GM12878 (cell line): ENCODE results near the gene SCNN1G. TPM values are rescaled to one million over a fixed set of nuclear protein-coding genes. Genes with fewer than 3 reads are reported as not detected.

Experiments
- HCFC1 ChIP-seq: fragments of 150-350 bp; IDR thresholded peaks from 2 replicates; pipeline ENCODE4 v1.6.1; 2014; ENCODE audit warnings: low read length
- KLF5 ChIP-seq: fragments of 450-650 bp; IDR thresholded peaks from 2 replicates; pipeline ENCODE4 v1.6.1; 2014; ENCODE audit warnings: mild to moderate bottlenecking; ENCODE audit not compliant: partially characterized antibody
- MTA3 ChIP-seq: IDR thresholded peaks from 2 replicates; pipeline ENCODE4 v1.6.1; 2012; ENCODE audit warnings: low read length, inconsistent platforms, borderline replicate concordance
- POLR2A ChIP-seq: IDR thresholded peaks from 2 replicates; pipeline ENCODE4 v1.6.1; 2011; ENCODE audit warnings: low read depth, mild to moderate bottlenecking, low read length
- RB1 ChIP-seq: fragments of 450-650 bp; formaldehyde crosslinking; IDR thresholded peaks from 2 replicates; pipeline ENCODE4 v1.6.1; 2017; ENCODE audit warnings: mild to moderate bottlenecking, borderline replicate concordance
- RELA ChIP-seq: fragments of 450-650 bp; IDR thresholded peaks from 2 replicates; pipeline ENCODE4 v1.8.0; 2014; ENCODE audit warnings: borderline replicate concordance; ENCODE audit not compliant: partially characterized antibody
- ZBED1 ChIP-seq: IDR thresholded peaks from 2 replicates; pipeline ENCODE4 v1.6.1; 2016; ENCODE audit warnings: borderline replicate concordance
- ZNF24 ChIP-seq: fragments of 450-650 bp; IDR thresholded peaks from 2 replicates; pipeline ENCODE4 v1.6.1; 2017; ENCODE audit warnings: antibody characterized with exemption, mild to moderate bottlenecking
- polyA plus RNA-seq, 11 experiments: library from polyadenylated mRNA; depleted of rRNA in 4 of 11; unstranded in 6 of 11; stranded (reverse) in 5 of 11; fragments of >200 nt; fragmentation: Nextera tagmentation in 4 of 11; fragmentation: Illumina TruSeq in 1 of 11; extraction: Ambion mirVana in 4 of 11; extraction: Trizol in 1 of 11; gene quantifications; 1 replicate in 1 of 11; 2 replicates in 10 of 11; pipeline versions ENCODE4 v1.2.1 to v1.2.3, GENCODE V29; 2011 to 2016; ENCODE audit warnings: inconsistent platforms in 2 of 11, missing spikeins in 2 of 11, low read depth in 1 of 11
- total RNA-seq, 4 experiments: library from RNA; depleted of rRNA in 3 of 4; stranded (reverse); fragments of >200 nt in 3 of 4; fragmentation: Illumina TruSeq in 1 of 4; extraction: Trizol in 1 of 4; gene quantifications; 2 replicates each; pipeline versions ENCODE4 v1.2.1 to v1.2.3, GENCODE V29; 2013 to 2021
- TF ChIP-seq, protein P1 (sequence below): IDR thresholded peaks from 2 replicates; pipeline ENCODE4 v1.6.1; 2012; ENCODE audit warnings: low read depth, low read length, improper control_type of control experiment
- TF ChIP-seq, protein P2 (sequence below): fragments of 450-650 bp; IDR thresholded peaks from 2 replicates; pipeline ENCODE4 v1.6.1; 2017; ENCODE audit warnings: mild to moderate bottlenecking, moderate library complexity
- TF ChIP-seq, protein P3 (sequence below): fragments of 450-650 bp; formaldehyde crosslinking; IDR thresholded peaks from 2 replicates; pipeline ENCODE4 v1.4.0; 2022; ENCODE audit warnings: mild to moderate bottlenecking, moderate library complexity

The SCNN1G gene
- total and polyA plus RNA-seq, 10 of the 15 experiments (the other 5 are each of a cell fraction or from before 2014, with no cell fraction given): 0.04 to 0.86 (median 0.08) TPM; not detected in 5

DNA sequence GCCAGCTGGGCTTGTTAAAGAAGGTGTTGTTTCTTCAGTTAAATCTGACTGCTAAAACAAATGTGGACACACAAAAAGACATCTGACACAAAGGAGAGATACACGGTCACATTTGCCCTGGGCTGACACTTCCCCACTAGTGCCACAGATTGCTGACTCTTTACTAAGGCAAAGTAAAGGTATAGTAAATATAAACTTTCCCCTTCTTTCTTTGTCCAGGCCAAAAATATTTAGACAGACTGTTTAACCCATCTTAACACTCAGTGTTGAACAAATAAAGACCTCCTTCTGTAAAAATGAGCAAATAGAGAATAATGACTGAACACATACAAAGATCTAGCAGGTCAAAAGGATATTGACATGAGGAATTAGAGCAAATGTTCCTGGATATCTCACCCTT, 58.4 kb downstream of the SCNN1G start (continued):
- TF ChIP-seq, protein P1, sequence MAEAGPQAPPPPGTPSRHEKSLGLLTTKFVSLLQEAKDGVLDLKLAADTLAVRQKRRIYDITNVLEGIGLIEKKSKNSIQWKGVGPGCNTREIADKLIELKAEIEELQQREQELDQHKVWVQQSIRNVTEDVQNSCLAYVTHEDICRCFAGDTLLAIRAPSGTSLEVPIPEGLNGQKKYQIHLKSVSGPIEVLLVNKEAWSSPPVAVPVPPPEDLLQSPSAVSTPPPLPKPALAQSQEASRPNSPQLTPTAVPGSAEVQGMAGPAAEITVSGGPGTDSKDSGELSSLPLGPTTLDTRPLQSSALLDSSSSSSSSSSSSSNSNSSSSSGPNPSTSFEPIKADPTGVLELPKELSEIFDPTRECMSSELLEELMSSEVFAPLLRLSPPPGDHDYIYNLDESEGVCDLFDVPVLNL: no peak
- no peak for TF ChIP-seq HCFC1
- TF ChIP-seq ZBED1: no peak
- TF ChIP-seq, protein P2, sequence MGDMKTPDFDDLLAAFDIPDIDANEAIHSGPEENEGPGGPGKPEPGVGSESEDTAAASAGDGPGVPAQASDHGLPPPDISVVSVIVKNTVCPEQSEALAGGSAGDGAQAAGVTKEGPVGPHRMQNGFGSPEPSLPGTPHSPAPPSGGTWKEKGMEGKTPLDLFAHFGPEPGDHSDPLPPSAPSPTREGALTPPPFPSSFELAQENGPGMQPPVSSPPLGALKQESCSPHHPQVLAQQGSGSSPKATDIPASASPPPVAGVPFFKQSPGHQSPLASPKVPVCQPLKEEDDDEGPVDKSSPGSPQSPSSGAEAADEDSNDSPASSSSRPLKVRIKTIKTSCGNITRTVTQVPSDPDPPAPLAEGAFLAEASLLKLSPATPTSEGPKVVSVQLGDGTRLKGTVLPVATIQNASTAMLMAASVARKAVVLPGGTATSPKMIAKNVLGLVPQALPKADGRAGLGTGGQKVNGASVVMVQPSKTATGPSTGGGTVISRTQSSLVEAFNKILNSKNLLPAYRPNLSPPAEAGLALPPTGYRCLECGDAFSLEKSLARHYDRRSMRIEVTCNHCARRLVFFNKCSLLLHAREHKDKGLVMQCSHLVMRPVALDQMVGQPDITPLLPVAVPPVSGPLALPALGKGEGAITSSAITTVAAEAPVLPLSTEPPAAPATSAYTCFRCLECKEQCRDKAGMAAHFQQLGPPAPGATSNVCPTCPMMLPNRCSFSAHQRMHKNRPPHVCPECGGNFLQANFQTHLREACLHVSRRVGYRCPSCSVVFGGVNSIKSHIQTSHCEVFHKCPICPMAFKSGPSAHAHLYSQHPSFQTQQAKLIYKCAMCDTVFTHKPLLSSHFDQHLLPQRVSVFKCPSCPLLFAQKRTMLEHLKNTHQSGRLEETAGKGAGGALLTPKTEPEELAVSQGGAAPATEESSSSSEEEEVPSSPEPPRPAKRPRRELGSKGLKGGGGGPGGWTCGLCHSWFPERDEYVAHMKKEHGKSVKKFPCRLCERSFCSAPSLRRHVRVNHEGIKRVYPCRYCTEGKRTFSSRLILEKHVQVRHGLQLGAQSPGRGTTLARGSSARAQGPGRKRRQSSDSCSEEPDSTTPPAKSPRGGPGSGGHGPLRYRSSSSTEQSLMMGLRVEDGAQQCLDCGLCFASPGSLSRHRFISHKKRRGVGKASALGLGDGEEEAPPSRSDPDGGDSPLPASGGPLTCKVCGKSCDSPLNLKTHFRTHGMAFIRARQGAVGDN: no peak
- no peak for TF ChIP-seq MTA3
- TF ChIP-seq RB1: no peak
- TF ChIP-seq KLF5: no peak
- no peak for TF ChIP-seq RELA
- TF ChIP-seq POLR2A: no peak
- TF ChIP-seq, protein P3, sequence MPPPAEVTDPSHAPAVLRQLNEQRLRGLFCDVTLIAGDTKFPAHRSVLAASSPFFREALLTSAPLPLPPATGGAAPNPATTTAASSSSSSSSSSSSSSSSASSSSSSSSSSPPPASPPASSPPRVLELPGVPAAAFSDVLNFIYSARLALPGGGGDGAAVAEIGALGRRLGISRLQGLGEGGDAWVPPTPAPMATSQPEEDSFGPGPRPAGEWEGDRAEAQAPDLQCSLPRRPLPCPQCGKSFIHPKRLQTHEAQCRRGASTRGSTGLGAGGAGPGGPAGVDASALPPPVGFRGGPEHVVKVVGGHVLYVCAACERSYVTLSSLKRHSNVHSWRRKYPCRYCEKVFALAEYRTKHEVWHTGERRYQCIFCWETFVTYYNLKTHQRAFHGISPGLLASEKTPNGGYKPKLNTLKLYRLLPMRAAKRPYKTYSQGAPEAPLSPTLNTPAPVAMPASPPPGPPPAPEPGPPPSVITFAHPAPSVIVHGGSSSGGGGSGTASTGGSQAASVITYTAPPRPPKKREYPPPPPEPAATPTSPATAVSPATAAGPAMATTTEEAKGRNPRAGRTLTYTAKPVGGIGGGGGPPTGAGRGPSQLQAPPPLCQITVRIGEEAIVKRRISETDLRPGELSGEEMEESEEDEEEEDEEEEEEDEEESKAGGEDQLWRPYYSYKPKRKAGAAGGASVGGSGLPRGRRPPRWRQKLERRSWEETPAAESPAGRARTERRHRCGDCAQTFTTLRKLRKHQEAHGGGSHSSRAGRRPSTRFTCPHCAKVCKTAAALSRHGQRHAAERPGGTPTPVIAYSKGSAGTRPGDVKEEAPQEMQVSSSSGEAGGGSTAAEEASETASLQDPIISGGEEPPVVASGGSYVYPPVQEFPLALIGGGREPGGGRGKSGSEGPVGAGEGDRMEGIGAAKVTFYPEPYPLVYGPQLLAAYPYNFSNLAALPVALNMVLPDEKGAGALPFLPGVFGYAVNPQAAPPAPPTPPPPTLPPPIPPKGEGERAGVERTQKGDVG (CRISPR knock-in tag): no peak
- TF ChIP-seq ZNF24: no peak
